ENCODE results near the gene G3BP1.
"Not testable (repeated sequence)": the region's sequence is repeated elsewhere in the genome, so short reads cannot be mapped to it uniquely, and the experiment has no call there.

DNA sequence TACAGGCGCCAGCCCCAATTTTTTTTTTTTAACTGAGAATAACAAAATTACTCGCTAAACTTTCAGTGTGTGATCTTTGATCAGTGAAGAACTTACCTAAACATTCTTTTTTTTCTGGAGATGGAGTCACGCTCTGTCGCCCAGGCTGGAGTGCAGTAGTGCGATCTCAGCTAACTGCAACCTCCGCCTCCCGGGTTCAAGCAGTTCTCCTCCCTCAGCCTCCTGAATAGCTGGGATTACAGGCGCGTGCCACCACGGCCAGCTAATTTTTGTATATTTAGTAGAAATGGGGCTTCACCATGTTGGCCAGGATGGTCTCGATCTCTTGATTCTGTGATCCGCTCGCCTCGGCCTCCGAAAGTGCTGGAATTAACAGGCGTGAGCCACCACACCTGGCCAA lies 11.9 kb downstream of the G3BP1 start:
- TF ChIP-seq, protein P1, sequence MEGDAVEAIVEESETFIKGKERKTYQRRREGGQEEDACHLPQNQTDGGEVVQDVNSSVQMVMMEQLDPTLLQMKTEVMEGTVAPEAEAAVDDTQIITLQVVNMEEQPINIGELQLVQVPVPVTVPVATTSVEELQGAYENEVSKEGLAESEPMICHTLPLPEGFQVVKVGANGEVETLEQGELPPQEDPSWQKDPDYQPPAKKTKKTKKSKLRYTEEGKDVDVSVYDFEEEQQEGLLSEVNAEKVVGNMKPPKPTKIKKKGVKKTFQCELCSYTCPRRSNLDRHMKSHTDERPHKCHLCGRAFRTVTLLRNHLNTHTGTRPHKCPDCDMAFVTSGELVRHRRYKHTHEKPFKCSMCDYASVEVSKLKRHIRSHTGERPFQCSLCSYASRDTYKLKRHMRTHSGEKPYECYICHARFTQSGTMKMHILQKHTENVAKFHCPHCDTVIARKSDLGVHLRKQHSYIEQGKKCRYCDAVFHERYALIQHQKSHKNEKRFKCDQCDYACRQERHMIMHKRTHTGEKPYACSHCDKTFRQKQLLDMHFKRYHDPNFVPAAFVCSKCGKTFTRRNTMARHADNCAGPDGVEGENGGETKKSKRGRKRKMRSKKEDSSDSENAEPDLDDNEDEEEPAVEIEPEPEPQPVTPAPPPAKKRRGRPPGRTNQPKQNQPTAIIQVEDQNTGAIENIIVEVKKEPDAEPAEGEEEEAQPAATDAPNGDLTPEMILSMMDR (IDR thresholded peaks at IDR 0.05), result not testable (repeated sequence)
- not testable (repeated sequence) for TF ChIP-seq POLR2A, POLR2AphosphoS5, EP300 (IDR thresholded peaks at IDR 0.05)

Measured in stomach (tissue), 4 donors.